Measurements from ENCODE around the gene BGLAP. TPM values are rescaled to one million over a fixed set of nuclear protein-coding genes. Genes with fewer than 3 reads are reported as not detected.

BGLAP gene
- polyA plus RNA-seq, 1 donor (not counting 4 experiments of a cell fraction or from before 2014, with no cell fraction given): 0.12 TPM

GRCh38 chr1:156226116-156226538 lies 15.9 kb upstream of the BGLAP start:
- Histone ChIP-seq H3K4me2 (ENCODE audit: control insufficient read depth, extremely low read depth, insufficient read depth, low read depth, low read length) (no peak overlapping the region), H3K9ac (ENCODE audit: control insufficient read depth, extremely low read depth, insufficient read depth, low read length) (no peak overlapping the region), H3K36me3 (ENCODE audit: control insufficient read depth in 2 of 2, extremely low read depth in 1 of 2, insufficient read depth in 2 of 2, low read length in 2 of 2) (peaks cover 9 to 13% of the 10 kb centered on the region in 2 experiments), H3K4me1 (ENCODE audit: control insufficient read depth, extremely low read depth, insufficient read depth, low read length) (peaks cover 10% of the 10 kb centered on the region), H3K27ac (ENCODE audit: control insufficient read depth, insufficient read depth, low read length) (no peak overlapping the region), H3K9me1 (ENCODE audit: control insufficient read depth, extremely low read depth, insufficient read depth, low read length) (no peaks in the 10 kb centered on the region), H3K9me3 (ENCODE audit: control insufficient read depth, low read depth, low read length) (no peaks in the 10 kb centered on the region), H3K27me3 (ENCODE audit: control insufficient read depth, extremely low read depth, insufficient read depth, low read length) (no peaks in the 10 kb centered on the region), H3K4me3 (ENCODE audit: control insufficient read depth in 2 of 3, extremely low read depth in 1 of 3, insufficient read depth in 2 of 3, low read depth in 1 of 3, low read length in 3 of 3) (no peak overlapping the region), H3K79me2 (ENCODE audit: control insufficient read depth, insufficient read depth, low read length) (no peaks in the 10 kb centered on the region), H4K20me1 (ENCODE audit: control insufficient read depth, extremely low read depth, insufficient read depth, low read length) (no peaks in the 10 kb centered on the region), H2AFZ (ENCODE audit: control insufficient read depth, low read length) (no peak overlapping the region)
- DNase-seq (ENCODE audit: low read depth, low spot score): no peak
- no peak for TF ChIP-seq CTCF (optimal IDR thresholded peaks at IDR 0.05 in 1 of 3, IDR thresholded peaks at IDR 0.05 in 1 of 3, conservative IDR thresholded peaks at IDR 0.05 in 1 of 3; ENCODE audit: extremely low read depth in 1 of 3, insufficient read depth in 2 of 3, low read length in 3 of 3)
- no peak for TF ChIP-seq EZH2 (IDR thresholded peaks at IDR 0.05; ENCODE audit: low read length)
- no peak for FAIRE-seq
- dilution Hi-C loops (cut with MboI; ENCODE audit: extremely low pct_ligation_motif_present, low sequenced_read_pairs): no loop called here

- no peak overlapping the region for H3K4me2 ChIP-seq (ENCODE audit: control insufficient read depth, extremely low read depth, insufficient read depth, low read depth, low read length)
- H3K9me1 ChIP-seq (ENCODE audit: control insufficient read depth, extremely low read depth, insufficient read depth, low read length): no peaks in the 10 kb centered on the region
- peaks cover 8 to 9% of the 10 kb centered on the region in 2 experiments for H3K36me3 ChIP-seq (ENCODE audit: control insufficient read depth in 2 of 2, extremely low read depth in 1 of 2, insufficient read depth in 2 of 2, low read length in 2 of 2)
- H3K27ac ChIP-seq (ENCODE audit: control insufficient read depth, insufficient read depth, low read length): no peak overlapping the region
- H3K27me3 ChIP-seq (ENCODE audit: control insufficient read depth, extremely low read depth, insufficient read depth, low read length): no peaks in the 10 kb centered on the region
- dilution Hi-C loops (cut with MboI; ENCODE audit: extremely low pct_ligation_motif_present, low sequenced_read_pairs): no loop called here
- H3K9me3 ChIP-seq (ENCODE audit: control insufficient read depth, low read depth, low read length): no peaks in the 10 kb centered on the region
- no peak for TF ChIP-seq CTCF (optimal IDR thresholded peaks at IDR 0.05 in 1 of 3, IDR thresholded peaks at IDR 0.05 in 1 of 3, conservative IDR thresholded peaks at IDR 0.05 in 1 of 3; ENCODE audit: extremely low read depth in 1 of 3, insufficient read depth in 2 of 3, low read length in 3 of 3)
- TF ChIP-seq EZH2 (IDR thresholded peaks at IDR 0.05; ENCODE audit: low read length): no peak
- no peak overlapping the region for H3K4me3 ChIP-seq (ENCODE audit: control insufficient read depth in 2 of 3, extremely low read depth in 1 of 3, insufficient read depth in 2 of 3, low read depth in 1 of 3, low read length in 3 of 3)
- H3K4me1 ChIP-seq (ENCODE audit: control insufficient read depth, extremely low read depth, insufficient read depth, low read length): peaks cover 10% of the 10 kb centered on the region
- H4K20me1 ChIP-seq (ENCODE audit: control insufficient read depth, extremely low read depth, insufficient read depth, low read length): no peaks in the 10 kb centered on the region
- no peak overlapping the region for H3K9ac ChIP-seq (ENCODE audit: control insufficient read depth, extremely low read depth, insufficient read depth, low read length)
- DNase-seq (ENCODE audit: low read depth, low spot score): no peak
- no peaks in the 10 kb centered on the region for H3K79me2 ChIP-seq (ENCODE audit: control insufficient read depth, insufficient read depth, low read length)
- no peak for FAIRE-seq
- no peak overlapping the region for H2AFZ ChIP-seq (ENCODE audit: control insufficient read depth, low read length)
Measured at GRCh38 chr1:156226782-156227181, 15.2 kb upstream of the BGLAP start.

Measured in keratinocyte (primary cell).